Liver (tissue), 9 donors: ENCODE data around the gene SHTN1. TPM values are rescaled to one million over a fixed set of nuclear protein-coding genes. Genes with fewer than 3 reads are reported as not detected.

Experiments
- DNase-seq: peaks from one replicate; pipeline ENCODE4 v3.0.0-alpha.2; 2017; ENCODE audit warnings: low spot score
- H3K27ac ChIP-seq, 2 donors: one replicate each; pipeline ENCODE4 v1.7.0; 2013; ENCODE audit warnings: inconsistent platforms in 2 of 2, low read length in 2 of 2, control low read depth in 1 of 2, low read depth in 1 of 2, mild to moderate bottlenecking in 1 of 2
- H3K27me3 ChIP-seq, 4 donors: one replicate each; pipeline versions ENCODE4 v1.6.1 to v1.7.0; 2013; ENCODE audit warnings: low read length in 3 of 4, inconsistent platforms in 1 of 4, mild to moderate bottlenecking in 1 of 4, moderate library complexity in 1 of 4; ENCODE audit not compliant: control insufficient read depth in 4 of 4, insufficient read depth in 4 of 4
- H3K36me3 ChIP-seq, 4 donors: one replicate each; pipeline versions ENCODE4 v1.6.1 to v1.7.0; 2013; ENCODE audit warnings: low read length in 3 of 4, mild to moderate bottlenecking in 3 of 4, low read depth in 1 of 4, moderate library complexity in 1 of 4; ENCODE audit not compliant: control insufficient read depth in 4 of 4, insufficient read depth in 3 of 4
- H3K4me1 ChIP-seq, 4 donors: one replicate each; pipeline versions ENCODE4 v1.6.1 to v1.7.0; 2013; ENCODE audit warnings: low read length in 3 of 4, mild to moderate bottlenecking in 3 of 4, moderate library complexity in 1 of 4; ENCODE audit not compliant: control insufficient read depth in 4 of 4, insufficient read depth in 4 of 4
- H3K4me3 ChIP-seq, 3 donors: one replicate each; pipeline versions ENCODE4 v1.6.1 to v1.7.0; 2013; ENCODE audit warnings: low read length in 3 of 3, control low read depth in 1 of 3, low read depth in 1 of 3, mild to moderate bottlenecking in 1 of 3
- H3K9ac ChIP-seq, 2 donors: one replicate each; pipeline ENCODE4 v1.7.0; 2013; ENCODE audit warnings: low read length in 2 of 2, mild to moderate bottlenecking in 2 of 2, moderate library complexity in 2 of 2, control low read depth in 1 of 2, low read depth in 1 of 2
- H3K9me3 ChIP-seq, 4 donors: one replicate each; pipeline versions ENCODE4 v1.6.1 to v1.7.0; 2013; ENCODE audit warnings: low read length in 3 of 4; ENCODE audit not compliant: control insufficient read depth in 4 of 4
- CTCF ChIP-seq: fragments of 150-350 bp; IDR thresholded peaks from 2 replicates; pipeline ENCODE4 v1.5.1; 2017; ENCODE audit warnings: improper control_type of control experiment, low read depth, low read length; ENCODE audit not compliant: missing input control
- EGR1 ChIP-seq, 2 donors: IDR thresholded peaks; 2 replicates each; pipeline ENCODE4 v1.6.1; 2016 to 2018; ENCODE audit warnings: antibody characterized with exemption in 2 of 2, low read depth in 2 of 2
- FOXA1 ChIP-seq: IDR thresholded peaks from 2 replicates; pipeline ENCODE4 v1.6.1; 2016; ENCODE audit warnings: antibody characterized with exemption
- FOXA2 ChIP-seq: IDR thresholded peaks from 2 replicates; pipeline ENCODE4 v1.6.1; 2016; ENCODE audit warnings: antibody characterized with exemption
- GABPA ChIP-seq, 2 donors: IDR thresholded peaks in 1 of 2; conservative IDR thresholded peaks in 1 of 2; 2 replicates each; pipeline ENCODE4 v1.6.1; 2016; ENCODE audit warnings: antibody characterized with exemption in 2 of 2, mild to moderate bottlenecking in 1 of 2, moderate library complexity in 1 of 2
- HNF4A ChIP-seq, 2 donors: conservative IDR thresholded peaks; 2 replicates each; pipeline ENCODE4 v1.6.1; 2016; ENCODE audit warnings: antibody characterized with exemption in 2 of 2, mild to moderate bottlenecking in 2 of 2
- HNF4G ChIP-seq: IDR thresholded peaks from 2 replicates; pipeline ENCODE4 v1.6.1; 2016; ENCODE audit warnings: antibody characterized with exemption
- JUND ChIP-seq, 2 donors: IDR thresholded peaks; 2 replicates each; pipeline ENCODE4 v1.6.1; 2016; ENCODE audit warnings: antibody characterized with exemption in 2 of 2
- NR2F2 ChIP-seq: IDR thresholded peaks from 2 replicates; pipeline ENCODE4 v1.6.1; 2016; ENCODE audit warnings: antibody characterized with exemption
- REST ChIP-seq: IDR thresholded peaks from 2 replicates; pipeline ENCODE4 v1.6.1; 2016; ENCODE audit warnings: antibody characterized with exemption, mild to moderate bottlenecking
- RXRA ChIP-seq, 2 donors: IDR thresholded peaks; 2 replicates each; pipeline ENCODE4 v1.6.1; 2017 to 2018; ENCODE audit warnings: antibody characterized with exemption in 2 of 2, mild to moderate bottlenecking in 1 of 2
- SP1 ChIP-seq: IDR thresholded peaks from 2 replicates; pipeline ENCODE4 v1.6.1; 2018; ENCODE audit warnings: antibody characterized with exemption, mild to moderate bottlenecking
- TAF1 ChIP-seq: conservative IDR thresholded peaks from 2 replicates; pipeline ENCODE4 v1.6.1; 2016; ENCODE audit warnings: antibody characterized with exemption, mild to moderate bottlenecking
- YY1 ChIP-seq: IDR thresholded peaks from 2 replicates; pipeline ENCODE4 v1.6.1; 2016; ENCODE audit warnings: antibody characterized with exemption, mild to moderate bottlenecking
- ZBTB33 ChIP-seq: IDR thresholded peaks from 2 replicates; pipeline ENCODE4 v1.6.1; 2016; ENCODE audit warnings: antibody characterized with exemption
- WGBS: extraction: QIAGEN DNeasy Blood & Tissue Kit; methylation state at CpG from one replicate; pipeline ENCODE4 v1.1.7; 2013; 5-methylcytosine and 5-hydroxymethylcytosine counted together
- polyA plus RNA-seq, 2 donors: library from polyadenylated mRNA; stranded (reverse) in 1 of 2; unstranded in 1 of 2; fragments of 200-250 nt in 1 of 2; fragments of >200 nt in 1 of 2; fragmentation: Nextera tagmentation in 1 of 2; extraction: Ambion mirVana in 1 of 2; gene quantifications; one replicate each; pipeline versions ENCODE4 v1.2.1 to v1.2.3, GENCODE V29; 2013 to 2015
- total RNA-seq, 2 donors: library from RNA; depleted of rRNA; stranded (reverse); fragments of >200 nt; gene quantifications; one replicate each; pipeline ENCODE4 v1.2.3, GENCODE V29; 2014
- donor health status: healthy.
- donor health status: healthy.
- donor health status: healthy.
- donor health status: healthy.
- donor health status: healthy.

SHTN1 gene
- total and polyA plus RNA-seq, 4 donors: 3.2 to 11.7 (median 10.3) TPM

- no peak for TF ChIP-seq EGR1 (IDR thresholded peaks at IDR 0.05; ENCODE audit: low read depth in 2 of 2)
- no peak for TF ChIP-seq JUND (IDR thresholded peaks at IDR 0.05)
- no peak for TF ChIP-seq SP1
- TF ChIP-seq NR2F2: no peak
- no peak for TF ChIP-seq RXRA (IDR thresholded peaks at IDR 0.05)
- no peak for TF ChIP-seq FOXA2
Observed at GRCh38 chr10:116848944-116849247, 156.1 kb downstream of the SHTN1 start (continued).

GRCh38 chr10:116848032-116848943, 156.7 kb downstream of the SHTN1 start:
- no peak overlapping the region for H3K27ac ChIP-seq
- no peak for DNase-seq

GRCh38 chr10:116845823-116846222, 159.2 kb downstream of the SHTN1 start:
- Histone ChIP-seq H3K9me3 (no peaks in the 10 kb centered on the region), H3K4me3 (no peak overlapping the region), H3K36me3 (peaks cover 0 to 2% (median 0%) of the 10 kb centered on the region in 4 donors), H3K27ac (no peak overlapping the region), H3K27me3 (no peaks in the 10 kb centered on the region), H3K9ac (no peak overlapping the region), H3K4me1 (peaks cover 0 to 18% (median 10%) of the 10 kb centered on the region in 4 donors)
- no peak for DNase-seq
- WGBS: 56% methylated on average over 2 of the region's 2 CpGs
- TF ChIP-seq EGR1 (IDR thresholded peaks at IDR 0.05; ENCODE audit: low read depth in 2 of 2) (no peak), REST (no peak), FOXA1 (no peak), NR2F2 (no peak), FOXA2 (no peak), SP1 (no peak), JUND (IDR thresholded peaks at IDR 0.05) (no peak), HNF4A (conservative IDR thresholded peaks at IDR 0.05) (no peak), CTCF (no peak), HNF4G (no peak)

More at GRCh38 chr10:116848032-116848943, 156.7 kb downstream of the SHTN1 start:
- peaks cover 0 to 13% (median 7%) of the 10 kb centered on the region in 4 donors for H3K4me1 ChIP-seq
- no peak for TF ChIP-seq CTCF
- no peak for TF ChIP-seq ZBTB33
- TF ChIP-seq GABPA (IDR thresholded peaks at IDR 0.05 in 1 of 2, conservative IDR thresholded peaks at IDR 0.05 in 1 of 2): no peak
- TF ChIP-seq HNF4G: no peak
- no peak for TF ChIP-seq YY1
- no peak for TF ChIP-seq TAF1
- 72% methylated on average over 17 of the region's 17 CpGs for WGBS
- H3K9ac ChIP-seq: no peak overlapping the region
- H3K36me3 ChIP-seq: peaks cover 0 to 2% (median 0%) of the 10 kb centered on the region in 4 donors
- no peaks in the 10 kb centered on the region for H3K9me3 ChIP-seq
- peak overlapping the region; percentile 62 to 68 (median 63) for H3K4me3 ChIP-seq
- H3K27me3 ChIP-seq: no peaks in the 10 kb centered on the region
